ENCODE data around the gene NPTX1. TPM values are rescaled to one million over a fixed set of nuclear protein-coding genes. Genes with fewer than 3 reads are reported as not detected.

The NPTX1 gene
- total and polyA plus RNA-seq, 9 of the 15 experiments (the other 6 are each of a cell fraction or from before 2014, with no cell fraction given), result 0.04 TPM; not detected in 8

DNA sequence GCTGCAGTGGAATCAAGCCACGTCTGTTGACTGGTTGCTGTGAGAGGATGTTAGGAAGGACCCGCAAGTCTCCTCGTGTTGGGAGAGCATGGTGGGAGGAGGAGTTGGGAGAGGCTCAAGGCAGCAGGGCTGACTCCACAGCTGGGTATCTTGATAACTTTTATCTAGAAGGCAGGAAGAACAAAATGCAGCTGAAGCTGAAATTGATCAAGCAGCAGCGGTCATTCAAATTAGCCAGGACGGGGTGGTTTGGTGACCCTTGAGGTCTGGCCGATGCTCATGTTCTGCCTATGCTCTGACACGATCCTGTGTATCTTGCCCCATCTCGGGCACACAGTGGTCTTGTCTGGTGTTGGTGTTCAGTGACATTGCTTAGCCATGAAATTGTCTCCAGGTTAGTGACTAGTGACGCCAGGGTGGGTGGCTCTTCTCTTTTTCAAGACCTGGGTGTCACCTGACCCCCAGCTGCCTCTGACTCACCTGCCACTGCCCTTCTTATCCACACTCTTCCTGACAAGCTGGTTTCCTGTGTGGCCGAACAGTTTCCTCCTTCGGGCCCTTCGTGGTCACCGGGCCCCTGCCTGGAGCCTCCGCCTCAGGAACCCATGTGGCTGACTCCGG lies 19.1 kb downstream of the NPTX1 start (continued):
- TF ChIP-seq, protein P1, sequence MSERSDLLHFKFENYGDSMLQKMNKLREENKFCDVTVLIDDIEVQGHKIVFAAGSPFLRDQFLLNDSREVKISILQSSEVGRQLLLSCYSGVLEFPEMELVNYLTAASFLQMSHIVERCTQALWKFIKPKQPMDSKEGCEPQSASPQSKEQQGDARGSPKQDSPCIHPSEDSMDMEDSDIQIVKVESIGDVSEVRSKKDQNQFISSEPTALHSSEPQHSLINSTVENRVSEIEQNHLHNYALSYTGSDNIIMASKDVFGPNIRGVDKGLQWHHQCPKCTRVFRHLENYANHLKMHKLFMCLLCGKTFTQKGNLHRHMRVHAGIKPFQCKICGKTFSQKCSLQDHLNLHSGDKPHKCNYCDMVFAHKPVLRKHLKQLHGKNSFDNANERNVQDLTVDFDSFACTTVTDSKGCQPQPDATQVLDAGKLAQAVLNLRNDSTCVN (CRISPR knock-in tag; IDR thresholded peaks at IDR 0.05), result 0 out of 2 replicates have a peak, but pooled peaks have one; percentile 6
- TF ChIP-seq CREM (IDR thresholded peaks at IDR 0.05; ENCODE audit: low read depth), result 0 out of 2 replicates have a peak, but pooled peaks have one; percentile 22
- TF ChIP-seq ZNF263 (CRISPR knock-in tag; IDR thresholded peaks at IDR 0.05; ENCODE audit: borderline replicate concordance), result no peak
- no peak for TF ChIP-seq ELF4 (CRISPR knock-in tag; IDR thresholded peaks at IDR 0.05)
- TF ChIP-seq DNMT1 (IDR thresholded peaks at IDR 0.05), result no peak
- TF ChIP-seq, protein P2, sequence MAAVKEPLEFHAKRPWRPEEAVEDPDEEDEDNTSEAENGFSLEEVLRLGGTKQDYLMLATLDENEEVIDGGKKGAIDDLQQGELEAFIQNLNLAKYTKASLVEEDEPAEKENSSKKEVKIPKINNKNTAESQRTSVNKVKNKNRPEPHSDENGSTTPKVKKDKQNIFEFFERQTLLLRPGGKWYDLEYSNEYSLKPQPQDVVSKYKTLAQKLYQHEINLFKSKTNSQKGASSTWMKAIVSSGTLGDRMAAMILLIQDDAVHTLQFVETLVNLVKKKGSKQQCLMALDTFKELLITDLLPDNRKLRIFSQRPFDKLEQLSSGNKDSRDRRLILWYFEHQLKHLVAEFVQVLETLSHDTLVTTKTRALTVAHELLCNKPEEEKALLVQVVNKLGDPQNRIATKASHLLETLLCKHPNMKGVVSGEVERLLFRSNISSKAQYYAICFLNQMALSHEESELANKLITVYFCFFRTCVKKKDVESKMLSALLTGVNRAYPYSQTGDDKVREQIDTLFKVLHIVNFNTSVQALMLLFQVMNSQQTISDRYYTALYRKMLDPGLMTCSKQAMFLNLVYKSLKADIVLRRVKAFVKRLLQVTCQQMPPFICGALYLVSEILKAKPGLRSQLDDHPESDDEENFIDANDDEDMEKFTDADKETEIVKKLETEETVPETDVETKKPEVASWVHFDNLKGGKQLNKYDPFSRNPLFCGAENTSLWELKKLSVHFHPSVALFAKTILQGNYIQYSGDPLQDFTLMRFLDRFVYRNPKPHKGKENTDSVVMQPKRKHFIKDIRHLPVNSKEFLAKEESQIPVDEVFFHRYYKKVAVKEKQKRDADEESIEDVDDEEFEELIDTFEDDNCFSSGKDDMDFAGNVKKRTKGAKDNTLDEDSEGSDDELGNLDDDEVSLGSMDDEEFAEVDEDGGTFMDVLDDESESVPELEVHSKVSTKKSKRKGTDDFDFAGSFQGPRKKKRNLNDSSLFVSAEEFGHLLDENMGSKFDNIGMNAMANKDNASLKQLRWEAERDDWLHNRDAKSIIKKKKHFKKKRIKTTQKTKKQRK (IDR thresholded peaks at IDR 0.05; ENCODE audit: borderline replicate concordance, low read depth, low read length), result no peak
- TF ChIP-seq MAFK (IDR thresholded peaks at IDR 0.05; ENCODE audit: low read length), result no peak
- no peak for TF ChIP-seq SAFB2 (IDR thresholded peaks at IDR 0.05; ENCODE audit: borderline replicate concordance, low read depth, low read length, severe bottlenecking)
- TF ChIP-seq ZBTB5 (IDR thresholded peaks at IDR 0.05), result no peak
- no peak for TF ChIP-seq TFAM (CRISPR knock-in tag; conservative IDR thresholded peaks at IDR 0.05)
- no peak for TF ChIP-seq ZNF277 (CRISPR knock-in tag; IDR thresholded peaks at IDR 0.05; ENCODE audit: borderline replicate concordance)
- TF ChIP-seq ARID2 (IDR thresholded peaks at IDR 0.05), result no peak
- TF ChIP-seq ZNF57 (CRISPR knock-in tag; IDR thresholded peaks at IDR 0.05), result no peak
- TF ChIP-seq ZC3H4 (CRISPR knock-in tag; IDR thresholded peaks at IDR 0.05; ENCODE audit: borderline replicate concordance), result no peak
- no peak for TF ChIP-seq NCOA4 (IDR thresholded peaks at IDR 0.05; ENCODE audit: partially characterized antibody)
- TF ChIP-seq SMARCA4 (IDR thresholded peaks at IDR 0.05), result peak; percentile 39; the same call in 1 of the 2 replicates
